GM18519 (cell line): Measurements from ENCODE around the gene R3HDML.
"Not testable (repeated sequence)": the region's sequence is repeated elsewhere in the genome, so short reads cannot be mapped to it uniquely, and the experiment has no call there.

Source experiments
- ATAC-seq: cut with Tn5 transposase; IDR thresholded peaks from one replicate; pipeline ENCODE4 v1.9.1; 2021; ENCODE audit warnings: mild to moderate bottlenecking, moderate library complexity; ENCODE audit not compliant: unreplicated experiment, low FRiP score

R3HDML gene

DNA sequence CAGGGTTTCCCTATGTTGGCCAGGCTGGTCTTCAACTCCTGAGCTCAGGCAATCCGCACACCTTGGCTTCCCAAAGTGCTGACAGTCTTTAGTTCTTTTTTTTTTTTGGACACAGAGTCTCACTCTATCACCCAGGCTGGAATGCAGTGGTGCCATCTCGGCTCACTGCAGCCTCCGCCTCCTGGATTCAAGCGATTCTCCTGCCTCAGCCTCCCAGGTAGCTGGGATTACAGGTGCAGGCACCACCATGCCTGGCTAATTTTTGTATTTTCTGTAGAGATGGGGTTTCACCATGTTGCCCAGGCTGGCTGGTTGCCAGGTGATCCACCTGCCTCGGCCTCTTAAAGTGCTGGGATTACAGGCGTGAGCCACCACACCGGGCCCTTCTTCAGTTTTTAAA is 9.1 kb upstream of the R3HDML start:
- not testable (repeated sequence) for ATAC-seq

DNA sequence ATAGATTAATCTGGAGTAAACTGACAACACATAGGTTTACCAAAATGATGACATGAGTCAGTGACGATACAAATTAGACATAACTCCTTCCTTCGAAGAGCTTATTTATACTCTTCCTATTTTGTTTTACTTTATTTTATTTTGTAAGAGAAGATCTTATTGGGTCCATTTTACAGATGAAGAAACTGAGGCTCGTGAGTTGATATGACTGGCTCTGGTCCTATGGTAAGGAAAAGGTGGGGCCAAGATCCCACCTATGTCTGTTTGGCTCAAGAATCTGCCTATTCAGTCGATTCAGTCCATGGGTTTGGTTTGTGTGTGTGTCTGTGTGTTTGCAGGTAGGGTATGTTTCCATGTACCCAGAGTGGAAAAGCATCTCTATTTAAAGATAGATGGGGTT is 8.4 kb upstream of the R3HDML start:
- no peak for ATAC-seq

DNA sequence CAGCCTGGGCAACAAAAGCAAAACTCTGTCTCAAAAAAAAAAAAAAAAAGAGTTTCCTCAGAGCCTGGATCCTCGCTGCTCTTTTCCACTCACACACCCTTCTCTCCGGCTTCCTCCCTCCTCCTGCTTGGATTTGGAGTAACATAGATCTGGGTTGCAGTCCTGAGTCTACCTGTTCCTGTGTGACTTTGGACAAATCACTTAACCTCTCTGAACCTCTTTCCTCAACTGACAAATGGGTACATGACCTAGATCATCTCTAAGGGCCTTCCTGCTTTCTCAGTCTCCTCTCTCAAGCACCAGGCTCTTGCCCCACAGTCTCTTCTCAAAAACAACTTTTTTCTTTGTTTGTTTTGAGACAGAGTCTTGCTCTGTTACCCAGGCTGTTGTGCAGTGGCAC is 5.6 kb upstream of the R3HDML start:
- ATAC-seq, result no peak

DNA sequence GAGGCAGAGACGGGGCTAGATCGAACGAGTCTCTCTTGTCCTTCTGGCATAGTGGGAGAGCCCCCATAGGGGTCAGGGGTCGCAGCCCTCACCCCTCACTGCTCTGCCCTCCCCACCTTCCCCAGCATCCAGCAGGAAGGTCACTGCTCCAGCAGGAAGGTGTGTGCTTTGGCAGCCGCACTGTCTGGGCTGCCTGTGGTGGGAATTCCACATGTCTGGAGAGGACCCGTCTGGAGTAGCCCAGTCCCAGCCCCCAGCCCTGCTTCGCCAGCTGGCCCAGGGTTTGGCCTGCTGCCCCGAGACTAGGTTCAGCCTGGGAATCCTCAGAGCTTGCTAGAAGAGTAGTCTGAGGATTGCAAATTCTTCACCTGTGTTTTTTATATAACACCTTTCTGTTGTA is 2.5 kb upstream of the R3HDML start:
- ATAC-seq, result no peak

DNA sequence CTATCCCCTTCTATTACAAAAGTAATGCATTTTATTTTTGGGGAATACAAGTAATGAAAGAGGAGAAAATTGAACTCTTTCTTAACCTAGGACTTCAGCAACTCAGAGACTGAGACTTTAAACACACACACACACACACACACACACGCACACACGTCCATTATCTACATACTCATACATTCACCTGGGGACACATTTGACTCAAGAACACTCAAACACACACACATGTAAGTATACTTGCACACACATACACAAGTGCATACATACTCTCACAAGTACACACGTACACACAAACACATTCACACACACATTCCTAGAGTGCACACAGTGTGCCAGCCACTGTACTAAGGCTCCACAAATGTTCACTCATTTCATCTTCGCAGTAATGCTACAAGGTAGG is 2.1 kb upstream of the R3HDML start:
- ATAC-seq, result no peak

DNA sequence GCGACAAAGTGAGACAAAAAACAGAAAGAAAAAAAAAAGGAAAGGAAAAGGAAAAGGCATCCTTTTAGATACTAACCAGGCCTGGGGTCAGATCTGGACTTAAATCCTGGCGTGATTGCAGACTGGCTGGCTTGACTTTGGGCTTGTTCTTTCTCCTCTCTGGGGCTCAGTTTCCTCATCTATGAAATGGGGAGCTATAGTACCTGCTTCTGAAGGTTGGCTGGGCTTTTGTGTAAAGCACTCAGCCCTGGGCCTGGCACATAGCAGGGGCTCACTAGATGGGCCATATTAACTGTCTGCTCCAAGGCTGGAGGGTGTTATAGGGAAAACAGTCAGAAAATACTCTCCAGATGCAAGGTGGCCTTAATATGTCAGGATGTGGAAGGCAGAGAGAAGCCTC is 1.2 kb upstream of the R3HDML start:
- no peak for ATAC-seq

DNA sequence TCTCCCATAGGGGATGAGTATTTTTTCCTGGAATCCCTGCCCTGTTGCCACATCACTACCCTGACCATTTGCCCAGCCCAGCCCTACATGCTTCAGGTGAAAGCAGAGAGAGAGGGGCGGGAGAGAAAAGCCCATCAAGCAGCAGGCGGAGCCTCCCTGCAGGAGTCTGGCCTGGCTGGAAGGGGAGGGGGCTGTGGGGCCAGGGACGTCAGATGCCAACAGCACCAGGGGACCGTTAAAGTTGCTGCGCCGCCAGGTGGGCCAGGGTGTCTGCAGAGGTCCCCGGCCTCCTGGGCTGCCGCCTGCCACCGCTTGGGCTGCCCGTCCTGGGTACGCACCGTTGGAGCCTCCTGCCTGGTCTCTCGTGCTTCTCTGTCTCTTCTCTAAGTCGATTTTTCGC is 757 bp upstream of the R3HDML start:
- no peak for ATAC-seq

DNA sequence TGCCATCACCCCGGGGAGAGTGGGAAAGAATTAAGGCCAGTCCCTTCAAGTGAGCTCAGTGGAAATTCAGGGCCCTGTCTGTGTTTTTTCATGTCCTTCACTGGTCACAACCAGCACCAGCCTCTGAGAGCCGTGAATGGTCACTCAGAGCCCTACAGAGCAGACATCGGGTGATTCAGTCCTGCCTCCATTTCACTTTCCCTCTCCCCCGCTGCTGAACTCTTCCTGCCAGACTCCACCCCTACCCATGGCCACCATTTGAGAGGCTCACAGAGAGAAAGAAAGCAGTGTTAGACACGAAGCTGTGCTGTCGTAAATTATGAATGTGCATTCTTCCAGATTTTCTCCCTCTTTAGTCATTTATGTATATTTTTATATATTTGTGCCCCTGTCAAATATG is 5.4 kb downstream of the R3HDML start:
- no peak for ATAC-seq

DNA sequence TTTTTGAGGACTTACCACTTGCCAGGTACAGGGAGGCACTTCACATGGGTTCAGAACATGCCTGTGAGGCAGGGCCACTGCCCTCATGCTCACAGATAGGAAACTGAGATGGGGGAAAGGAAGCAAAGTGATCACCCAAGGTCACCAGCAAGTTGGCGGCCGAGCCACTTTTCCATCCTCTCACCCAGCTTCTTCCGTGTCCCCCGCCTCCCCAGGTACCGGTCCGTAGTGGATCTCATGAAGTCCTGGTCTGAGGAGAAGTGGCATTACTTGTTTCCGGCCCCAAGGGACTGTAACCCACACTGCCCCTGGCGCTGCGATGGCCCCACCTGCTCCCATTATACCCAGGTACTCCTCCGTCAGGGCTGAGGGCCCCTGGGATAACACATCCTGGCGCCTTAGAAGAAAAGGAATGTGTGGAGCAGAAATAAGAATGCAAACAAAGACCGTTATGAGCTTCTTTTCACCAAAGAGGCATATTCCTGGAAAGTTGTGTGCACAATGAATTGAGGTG is 6.4 kb downstream of the R3HDML start:
- no peak for ATAC-seq

DNA sequence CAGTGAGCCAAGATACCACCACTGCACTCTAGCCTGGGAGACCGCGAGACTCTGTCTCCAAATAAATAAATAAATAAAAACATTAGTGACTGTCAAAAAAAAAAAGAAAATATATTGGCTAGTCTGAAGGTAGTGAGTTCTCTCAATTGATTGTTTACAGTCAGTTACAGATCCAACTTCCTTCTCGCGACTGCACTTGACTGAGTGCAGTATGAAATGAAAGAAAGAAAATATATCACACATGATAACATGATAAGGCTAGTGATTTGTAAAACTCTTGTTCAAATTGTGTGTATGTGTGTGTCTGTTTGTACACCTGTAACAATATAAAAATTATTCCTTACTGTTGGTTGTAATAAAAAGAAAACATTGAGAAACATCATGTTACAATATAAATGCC is 7.9 kb downstream of the R3HDML start:
- ATAC-seq, result no peak

DNA sequence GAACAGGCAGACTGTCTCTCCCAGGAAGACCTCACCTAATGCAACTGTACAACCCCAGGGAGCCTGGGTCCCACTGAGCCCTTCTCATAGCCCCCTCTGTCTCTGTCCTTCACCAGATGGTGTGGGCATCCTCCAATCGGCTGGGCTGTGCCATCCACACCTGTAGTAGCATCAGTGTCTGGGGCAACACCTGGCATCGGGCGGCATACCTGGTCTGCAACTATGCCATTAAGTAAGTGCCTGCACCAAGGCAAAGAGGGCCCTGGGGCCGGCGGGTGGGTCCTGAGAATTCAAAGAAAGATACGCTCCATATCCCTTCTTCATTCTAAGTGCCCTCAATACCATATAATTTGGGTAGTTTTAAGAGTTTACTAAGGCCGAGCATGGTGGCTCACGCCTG is 8.3 kb downstream of the R3HDML start:
- no peak for ATAC-seq

DNA sequence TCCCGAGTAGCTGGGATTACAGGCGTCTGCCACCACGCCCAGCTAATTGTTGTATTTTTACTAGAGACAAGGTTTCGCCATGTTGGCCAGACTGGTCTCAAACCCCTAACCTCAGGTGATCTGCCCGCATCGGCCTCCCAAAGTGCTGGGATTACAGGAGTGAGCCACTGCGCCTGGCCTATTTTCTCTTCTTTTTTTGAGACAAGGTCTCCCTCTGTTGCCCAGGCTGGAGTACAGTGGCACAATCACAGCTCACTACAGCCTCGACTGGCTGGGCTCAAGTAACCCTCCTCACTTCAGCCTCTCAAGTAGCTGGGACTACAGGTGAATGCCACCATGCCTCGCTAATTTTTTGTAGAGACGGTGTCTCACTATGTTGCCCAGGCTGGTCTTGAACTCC is 9.1 kb downstream of the R3HDML start:
- not testable (repeated sequence) for ATAC-seq

DNA sequence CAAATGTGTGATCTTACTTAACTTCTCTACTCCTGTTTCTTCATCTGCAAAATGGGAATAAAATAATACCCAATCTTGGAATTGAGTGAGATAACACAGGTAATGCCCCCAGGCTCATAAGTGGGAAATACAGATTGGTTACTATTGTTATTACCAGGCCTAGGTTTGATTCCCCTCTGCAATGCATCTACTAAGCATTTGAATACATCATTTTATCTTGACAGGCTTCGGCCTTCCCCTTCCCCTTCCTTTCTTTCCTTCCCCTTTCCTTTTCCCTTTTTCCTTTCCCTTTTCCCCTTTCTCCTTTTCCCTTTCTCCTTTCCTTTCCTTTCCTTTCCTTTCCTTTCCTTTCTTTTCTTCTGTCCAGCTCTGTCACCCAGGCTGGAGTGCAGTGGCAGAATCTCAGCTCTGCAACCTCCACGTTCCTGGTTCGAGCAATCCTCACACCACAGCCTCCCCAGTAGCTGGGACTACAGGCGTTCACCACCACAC is 11.4 kb downstream of the R3HDML start:
- ATAC-seq, result no peak

DNA sequence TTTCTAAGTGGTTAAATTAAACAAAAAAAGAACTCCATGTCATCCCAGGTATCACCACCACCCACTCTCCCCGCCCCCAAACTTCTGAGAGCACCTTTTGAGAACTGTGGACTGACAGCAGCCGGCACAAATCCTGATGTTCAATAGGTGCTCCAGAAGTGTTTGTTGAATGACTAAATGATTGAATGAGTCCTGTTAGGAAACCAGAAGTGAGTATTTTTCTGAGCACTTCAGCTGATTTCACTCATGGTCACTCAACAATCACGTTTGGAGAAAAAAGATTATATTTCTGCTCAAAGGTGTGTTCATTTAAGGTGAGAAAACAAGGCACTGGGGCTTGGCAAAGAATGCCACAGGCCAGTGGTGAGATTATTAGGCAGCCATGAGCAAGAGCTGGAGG is 12.5 kb downstream of the R3HDML start:
- no peak for ATAC-seq

DNA sequence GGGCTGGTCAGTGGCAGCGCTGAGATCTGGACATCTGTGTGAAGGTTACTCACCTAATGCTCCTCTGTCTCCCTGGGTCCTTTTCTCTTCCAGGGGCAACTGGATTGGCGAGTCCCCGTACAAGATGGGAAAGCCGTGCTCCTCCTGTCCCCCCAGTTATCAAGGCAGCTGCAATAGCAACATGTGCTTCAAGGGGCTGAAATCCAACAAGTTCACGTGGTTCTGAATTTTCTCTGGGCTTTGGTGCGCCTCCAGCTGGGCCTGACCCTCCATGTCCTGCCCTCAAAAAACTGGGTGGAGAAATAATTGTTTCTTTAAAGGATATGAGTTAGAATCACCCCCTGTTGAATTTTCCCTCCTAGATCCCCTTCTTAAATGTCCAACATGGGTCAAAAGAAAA is 13.7 kb downstream of the R3HDML start:
- ATAC-seq, result no peak

DNA sequence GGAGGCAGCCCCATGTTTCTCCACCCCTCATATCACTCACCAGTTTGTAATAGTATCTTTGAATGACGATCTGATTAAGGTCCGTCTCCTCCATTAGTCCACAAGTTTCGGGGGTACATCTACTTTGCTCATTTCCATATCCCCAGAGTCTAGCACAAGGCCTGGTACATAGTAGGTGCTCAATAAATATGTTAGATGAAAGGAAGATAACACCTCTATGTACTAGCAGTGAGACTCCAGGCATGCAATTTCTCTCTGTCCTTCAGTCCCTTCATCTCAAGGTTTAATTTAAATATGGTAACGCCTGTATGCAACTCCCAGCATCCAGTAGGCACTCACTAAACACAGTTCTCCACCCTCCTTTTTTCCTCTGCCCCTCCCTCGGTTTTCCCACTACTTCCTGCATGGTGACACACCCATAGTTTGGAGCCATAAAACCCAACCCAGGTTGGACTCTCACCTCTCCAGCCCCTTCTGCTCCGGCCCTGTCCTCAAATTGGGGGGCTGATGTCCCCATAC is 18.2 kb downstream of the R3HDML start:
- no peak for ATAC-seq

DNA sequence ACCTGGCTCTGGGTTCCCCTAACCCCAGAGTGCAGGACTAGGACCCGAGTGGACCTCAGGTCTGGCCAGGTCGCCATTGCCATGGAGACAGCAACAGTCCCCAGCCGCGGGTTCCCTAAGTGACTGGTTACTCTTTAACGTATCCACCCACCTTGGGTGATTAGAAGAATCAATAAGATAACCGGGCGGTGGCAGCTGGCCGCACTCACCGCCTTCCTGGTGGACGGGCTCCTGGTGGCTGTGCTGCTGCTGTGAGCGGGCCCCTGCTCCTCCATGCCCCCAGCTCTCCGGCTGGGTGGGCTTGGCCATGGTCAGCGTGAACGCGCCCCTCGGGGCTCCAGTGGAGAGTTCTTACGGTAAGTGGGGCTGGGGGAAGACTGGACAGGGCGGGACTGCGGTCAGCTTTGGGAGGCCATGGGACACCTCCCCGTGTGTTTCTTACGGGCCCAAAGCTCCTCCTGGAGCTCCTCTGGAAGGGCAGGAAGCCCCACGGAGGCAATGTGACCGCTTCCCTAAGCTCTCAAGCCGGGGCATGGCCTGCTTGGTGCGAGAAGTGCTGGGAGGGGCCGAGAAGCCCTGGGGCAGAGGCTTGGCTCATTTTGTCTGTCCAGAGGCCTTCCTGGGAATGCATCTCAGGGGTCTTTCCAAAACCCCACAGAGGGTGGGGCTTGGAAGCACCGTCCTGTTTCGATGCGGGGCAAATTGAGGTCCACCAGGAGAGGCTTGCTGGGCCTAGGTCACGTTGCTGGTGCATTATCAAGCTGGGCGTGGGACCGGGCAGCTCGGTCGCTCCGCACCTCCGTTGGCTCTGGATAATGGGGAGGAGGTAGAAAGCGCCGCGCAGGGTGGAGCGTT is 18.9 kb downstream of the R3HDML start, which contains the start of gene HNF4A:
HNF4A (plus strand) TSS at position 202 of the 855 bp plus-strand sequence; CDS start at position 308, 106 bp downstream.
- no peak for ATAC-seq

DNA sequence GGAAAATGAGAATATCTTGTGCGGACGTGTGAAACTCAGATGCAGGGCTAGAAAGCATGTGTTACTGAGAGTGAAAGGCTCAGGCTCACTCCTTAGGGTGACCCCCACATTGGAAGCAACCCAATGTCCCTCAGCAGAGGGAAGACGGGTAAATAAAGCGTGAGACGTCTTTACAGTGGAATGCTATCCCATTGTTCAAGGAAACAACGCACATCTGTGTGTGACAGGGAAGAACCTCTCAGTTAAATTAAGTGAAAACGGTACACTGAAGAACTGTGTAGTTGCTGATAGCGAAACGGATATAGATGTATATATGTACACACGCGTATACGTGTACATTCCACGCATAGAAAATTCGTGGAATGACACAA is 19.5 kb downstream of the R3HDML start:
- ATAC-seq, result no peak

DNA sequence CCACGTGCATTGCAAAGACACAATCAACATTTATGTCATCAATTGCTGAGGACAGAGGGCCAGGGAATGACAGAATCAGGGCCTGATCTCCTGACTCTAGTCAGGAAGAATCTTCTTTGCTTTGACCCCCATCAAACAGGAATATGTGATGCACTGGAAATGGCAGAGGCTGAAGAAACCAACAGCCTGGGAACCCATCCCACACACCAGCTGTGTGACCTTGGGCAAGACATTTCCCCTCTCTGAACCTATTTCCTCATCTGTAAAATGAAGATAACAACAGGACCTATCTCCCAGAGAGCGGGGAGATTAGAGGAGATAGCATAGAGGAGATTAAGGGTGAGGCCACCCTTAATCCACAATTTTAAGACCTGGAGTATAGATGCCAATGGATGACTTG is 20.2 kb downstream of the R3HDML start:
- no peak for ATAC-seq

DNA sequence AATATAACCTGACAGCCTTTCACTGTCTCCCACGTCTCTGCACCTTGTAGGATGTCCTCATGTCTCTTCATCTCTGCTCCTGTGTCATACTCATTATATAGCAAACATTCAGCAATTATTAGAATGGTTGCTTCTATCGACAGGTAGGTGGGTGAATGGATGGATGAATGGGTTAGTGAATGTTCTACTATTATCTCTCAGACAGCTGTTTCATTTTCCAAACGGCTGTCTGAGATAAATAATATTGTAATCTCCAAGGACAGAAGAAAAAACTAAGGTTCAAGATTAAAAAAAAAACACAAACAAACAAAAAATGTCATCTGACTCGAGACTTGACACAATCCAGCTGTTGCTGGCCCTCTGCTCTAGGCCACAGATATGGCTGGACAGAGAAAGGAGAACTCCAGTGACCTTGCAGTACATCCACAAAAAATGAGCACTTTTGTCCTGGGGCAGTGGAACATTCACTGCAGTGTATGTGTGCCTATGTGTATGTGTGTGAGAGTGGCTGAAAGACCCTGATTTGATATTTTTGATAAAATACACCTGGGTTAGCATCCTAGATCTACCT is 20.8 kb downstream of the R3HDML start:
- no peak for ATAC-seq

DNA sequence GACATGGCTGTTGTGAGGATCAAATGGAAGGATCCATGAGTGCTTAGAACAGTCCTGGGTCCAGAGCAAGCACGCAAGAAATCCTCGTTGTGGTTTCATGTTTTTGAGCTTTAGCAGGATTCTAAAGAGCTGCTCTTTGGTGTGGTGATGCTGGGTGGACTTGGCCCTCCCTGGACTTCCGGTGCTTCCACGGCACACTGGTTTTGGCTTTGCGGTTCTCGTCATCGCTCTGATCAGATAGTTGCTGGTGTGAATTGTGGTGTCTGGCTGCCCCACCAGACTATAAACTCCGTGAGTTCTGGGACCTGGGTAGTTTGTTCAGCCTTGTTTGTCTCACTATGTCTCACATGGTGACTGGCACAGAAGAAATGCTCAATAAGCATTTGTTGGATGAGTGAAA is 21.9 kb downstream of the R3HDML start:
- ATAC-seq, result no peak

DNA sequence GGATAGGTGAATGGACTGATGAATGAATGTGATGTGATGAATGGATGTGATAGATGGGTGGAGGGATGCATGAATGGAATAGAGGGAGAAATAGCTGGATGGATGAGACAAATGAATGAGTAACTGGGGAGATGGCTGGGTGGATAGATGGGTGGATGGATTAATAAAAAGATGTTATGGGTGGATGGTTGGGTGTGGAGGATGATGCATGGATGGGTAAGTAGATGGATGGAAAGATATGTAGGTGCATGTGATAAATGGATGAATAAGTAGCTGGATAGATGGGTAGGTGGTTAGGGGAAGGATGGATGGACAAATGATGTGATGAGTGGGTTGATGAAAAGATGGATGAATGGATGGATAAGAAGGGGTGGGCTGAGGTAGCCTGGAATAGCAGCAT is 23.4 kb downstream of the R3HDML start:
- ATAC-seq, result no peak
